ENCODE results near the gene VPS52. TPM values are rescaled to one million over a fixed set of nuclear protein-coding genes. Genes with fewer than 3 reads are reported as not detected.

VPS52 gene
- total RNA-seq, 2 experiments from 2014 or later = 50.4 to 73.5 TPM

DNA sequence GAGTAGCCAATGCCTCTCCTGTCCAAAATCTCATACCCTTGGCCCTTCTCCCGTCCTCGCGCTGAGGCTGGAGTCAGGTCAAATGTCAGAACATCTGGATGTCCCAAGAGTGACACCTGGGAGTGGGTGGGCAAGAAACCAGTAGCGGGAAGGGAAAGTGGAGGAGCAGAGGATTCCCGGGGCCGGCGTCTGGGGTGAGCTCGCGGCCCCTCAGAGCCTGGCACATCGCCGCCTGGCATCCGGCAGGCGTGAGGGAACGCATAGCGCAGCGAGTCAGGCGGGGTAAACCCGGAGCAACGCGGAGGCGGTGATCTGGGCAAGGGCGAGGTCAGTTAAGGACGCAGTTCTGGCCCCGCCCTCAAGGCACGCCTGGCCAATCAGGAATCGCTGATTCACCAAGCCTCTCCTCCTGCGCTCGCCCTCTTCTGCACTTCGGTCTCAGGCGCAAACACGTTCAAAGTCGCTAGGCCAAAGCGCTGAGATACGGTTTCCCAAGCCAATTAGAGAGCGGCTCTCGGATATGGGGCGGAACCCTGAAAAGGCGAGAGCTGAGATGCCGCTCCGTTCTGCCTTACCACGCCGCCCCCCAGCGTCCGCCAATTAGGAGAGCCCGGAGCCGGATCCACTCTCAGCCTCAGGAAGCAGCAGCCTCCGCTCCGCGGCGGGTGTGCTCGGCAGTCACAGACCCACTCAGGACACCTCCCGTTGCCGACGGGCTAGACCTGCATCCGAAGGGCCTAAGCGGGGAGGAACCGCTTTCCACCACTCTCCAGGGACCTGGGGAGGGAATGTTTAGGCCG, 22.5 kb downstream of the VPS52 start:
- intact Hi-C loops (cut with micrococcal nuclease; ENCODE audit: unreplicated experiment) = loop anchor here (1.0 to 5.0 kb wide), 5 partner anchors 22 to 237 kb away; partner anchors contain the start of gene VPS52
- POLR2A ChIA-PET = interaction anchor here (0.7 to 3.8 kb wide), 7 partner anchors 11 to 176 kb away, joined by 3 to 19 read pairs (median 4); partner anchors contain the start of genes HLA-DPB1, RPS18 and VPS52
- Histone ChIP-seq H2AFZ (ENCODE audit: low read length) (peak overlapping the region; percentile 91), H3K36me3 (ENCODE audit: insufficient read depth, low read length) (peaks cover 18% of the 10 kb centered on the region), H3K9me2 (ENCODE audit: insufficient read depth, low read length) (no peaks in the 10 kb centered on the region), H3K27ac (ENCODE audit: low read depth, low read length, poor library complexity, severe bottlenecking) (peak overlapping the region; percentile 74), H3K4me2 (ENCODE audit: low read length) (peak overlapping the region; percentile 99), H3K9me3 (ENCODE audit: low read length) (no peaks in the 10 kb centered on the region), H4K20me1 (ENCODE audit: insufficient read depth, low read length) (no peaks in the 10 kb centered on the region), H3K4me1 (ENCODE audit: insufficient read depth, low read length, poor library complexity, severe bottlenecking) (peaks cover 23% of the 10 kb centered on the region), H3K4me3 (ENCODE audit: low read depth, low read length, poor library complexity, severe bottlenecking) (peak overlapping the region; percentile 73), H3K79me2 (ENCODE audit: insufficient read depth, low read depth, low read length) (no peaks in the 10 kb centered on the region)
- TF ChIP-seq, protein P1, sequence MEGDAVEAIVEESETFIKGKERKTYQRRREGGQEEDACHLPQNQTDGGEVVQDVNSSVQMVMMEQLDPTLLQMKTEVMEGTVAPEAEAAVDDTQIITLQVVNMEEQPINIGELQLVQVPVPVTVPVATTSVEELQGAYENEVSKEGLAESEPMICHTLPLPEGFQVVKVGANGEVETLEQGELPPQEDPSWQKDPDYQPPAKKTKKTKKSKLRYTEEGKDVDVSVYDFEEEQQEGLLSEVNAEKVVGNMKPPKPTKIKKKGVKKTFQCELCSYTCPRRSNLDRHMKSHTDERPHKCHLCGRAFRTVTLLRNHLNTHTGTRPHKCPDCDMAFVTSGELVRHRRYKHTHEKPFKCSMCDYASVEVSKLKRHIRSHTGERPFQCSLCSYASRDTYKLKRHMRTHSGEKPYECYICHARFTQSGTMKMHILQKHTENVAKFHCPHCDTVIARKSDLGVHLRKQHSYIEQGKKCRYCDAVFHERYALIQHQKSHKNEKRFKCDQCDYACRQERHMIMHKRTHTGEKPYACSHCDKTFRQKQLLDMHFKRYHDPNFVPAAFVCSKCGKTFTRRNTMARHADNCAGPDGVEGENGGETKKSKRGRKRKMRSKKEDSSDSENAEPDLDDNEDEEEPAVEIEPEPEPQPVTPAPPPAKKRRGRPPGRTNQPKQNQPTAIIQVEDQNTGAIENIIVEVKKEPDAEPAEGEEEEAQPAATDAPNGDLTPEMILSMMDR (conservative IDR thresholded peaks at IDR 0.05; ENCODE audit: low read length) = no peak
- TF ChIP-seq EZH2phosphoT487 (IDR thresholded peaks at IDR 0.05; ENCODE audit: borderline replicate concordance, low read depth, low read length) = no peak
- DNase-seq (ENCODE audit: low spot score) = peak; percentile 99
- CTCF ChIA-PET (ENCODE audit: unreplicated experiment) = interaction anchor here (1.2 to 1.3 kb wide), 2 partner anchors 14 to 44 kb away, joined by 3 to 6 read pairs; partner anchors contain the start of gene HSD17B8
- no TSS peak for BruUV-seq (replicated peaks)

DNA sequence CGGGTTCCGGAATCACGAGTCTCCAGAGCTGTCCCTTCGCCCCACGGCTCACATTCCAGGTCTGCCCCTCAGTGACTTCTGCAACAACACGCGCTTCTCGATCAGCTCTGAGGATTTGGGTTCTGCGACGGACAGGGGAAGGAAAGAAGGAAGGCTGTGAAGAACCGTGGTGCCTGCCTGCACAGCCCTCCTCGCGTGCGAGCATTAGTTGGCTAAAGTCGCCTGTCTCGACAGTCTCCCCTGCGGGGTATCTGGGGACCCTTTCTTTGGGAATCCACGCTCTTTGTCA, 23.1 kb downstream of the VPS52 start:
- Histone ChIP-seq H3K9me3 (ENCODE audit: low read length) (no peaks in the 10 kb centered on the region), H3K79me2 (ENCODE audit: insufficient read depth, low read depth, low read length) (no peaks in the 10 kb centered on the region), H3K9me2 (ENCODE audit: insufficient read depth, low read length) (no peaks in the 10 kb centered on the region), H3K36me3 (ENCODE audit: insufficient read depth, low read length) (peaks cover 18% of the 10 kb centered on the region), H3K4me1 (ENCODE audit: insufficient read depth, low read length, poor library complexity, severe bottlenecking) (peaks cover 23% of the 10 kb centered on the region), H3K27ac (ENCODE audit: low read depth, low read length, poor library complexity, severe bottlenecking) (peak overlapping the region; percentile 68), H3K4me2 (ENCODE audit: low read length) (peak overlapping the region; percentile 96), H3K4me3 (ENCODE audit: low read depth, low read length, poor library complexity, severe bottlenecking) (peak overlapping the region; percentile 73), H2AFZ (ENCODE audit: low read length) (peak overlapping the region; percentile 91), H4K20me1 (ENCODE audit: insufficient read depth, low read length) (no peaks in the 10 kb centered on the region)
- TF ChIP-seq, protein P1 (conservative IDR thresholded peaks at IDR 0.05; ENCODE audit: low read length) = peak; percentile 57
- TF ChIP-seq EZH2phosphoT487 (IDR thresholded peaks at IDR 0.05; ENCODE audit: borderline replicate concordance, low read depth, low read length) = no peak
- intact Hi-C loops (cut with micrococcal nuclease; ENCODE audit: unreplicated experiment) = loop anchor here (1.0 to 5.0 kb wide), 4 partner anchors 43 to 236 kb away; no protein-coding TSS in a partner anchor
- ChIA-PET POLR2A (interaction anchor here (0.5 to 3.8 kb wide), 8 partner anchors 10 to 177 kb away, joined by 3 to 19 read pairs (median 4); partner anchors contain the start of genes HLA-DPA1, HLA-DPB1, RPS18 and VPS52), CTCF (ENCODE audit: unreplicated experiment) (interaction anchor here (0.6 to 1.3 kb wide), 4 partner anchors 14 to 219 kb away, joined by 3 to 6 read pairs (median 3); no protein-coding TSS in a partner anchor)
- DNase-seq (ENCODE audit: low spot score) = no peak
- no TSS peak for BruUV-seq (replicated peaks)
